NCI-H2196 (cell line): ENCODE results near the gene SHANK1.

ENCODE experiments used
- DNase-seq: peaks from one replicate; lab custom pipeline; 2025; ENCODE audit not compliant: unreplicated experiment; lab: John Stamatoyannopoulos, UW

Gene SHANK1

GRCh38 chr19:50729894-50730293, 10.3 kb upstream of the SHANK1 start:
- no peak for DNase-seq

DNA sequence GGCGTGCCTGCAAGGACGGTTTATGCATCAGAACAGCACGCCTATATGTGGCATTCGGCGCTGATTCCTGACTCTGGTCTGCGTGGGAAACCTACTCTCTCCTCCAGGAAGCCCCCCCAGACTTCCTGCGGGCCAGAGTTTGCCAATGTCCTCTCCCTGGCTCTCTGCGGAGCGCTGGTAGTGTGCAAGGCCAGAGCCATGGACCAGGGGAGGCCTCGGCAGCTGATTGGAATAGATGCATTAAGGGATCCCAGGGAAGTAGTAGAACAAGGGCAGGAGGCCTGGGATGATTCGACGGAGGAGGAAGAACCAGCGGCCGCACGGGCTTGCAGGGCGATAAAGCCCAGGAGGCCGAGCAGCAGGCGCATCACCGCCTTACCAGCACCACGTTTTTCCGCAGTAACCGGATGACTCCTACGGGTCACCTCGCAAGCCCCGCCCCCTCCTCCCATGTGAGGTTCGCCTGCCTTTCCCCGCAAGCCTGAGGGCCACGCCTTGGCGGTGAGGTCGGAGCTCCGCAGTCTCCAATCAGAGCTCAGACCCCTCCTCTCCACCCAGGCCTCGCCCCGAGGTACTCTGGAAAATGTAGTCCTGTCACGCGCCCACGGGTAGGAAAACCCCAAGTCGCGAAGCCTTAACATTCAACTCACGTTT, 8.6 kb upstream of the SHANK1 start:
- no peak for DNase-seq

DNA sequence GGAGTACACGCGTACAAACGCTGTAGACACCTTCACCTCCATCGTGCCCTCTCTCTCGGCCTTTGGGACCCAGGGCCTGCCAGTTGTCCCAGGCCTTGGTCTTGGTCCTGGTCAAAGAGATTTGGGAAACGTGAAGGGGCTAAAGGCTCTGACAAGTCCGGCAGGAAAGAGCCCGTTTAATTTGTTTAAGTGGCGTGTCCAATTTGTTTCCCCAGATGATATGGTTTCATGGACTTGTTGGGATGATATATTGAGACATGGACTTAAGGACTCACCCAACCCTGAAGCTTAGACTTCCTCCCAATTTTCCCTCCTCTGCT, 6.3 kb upstream of the SHANK1 start:
- no peak for DNase-seq

DNA sequence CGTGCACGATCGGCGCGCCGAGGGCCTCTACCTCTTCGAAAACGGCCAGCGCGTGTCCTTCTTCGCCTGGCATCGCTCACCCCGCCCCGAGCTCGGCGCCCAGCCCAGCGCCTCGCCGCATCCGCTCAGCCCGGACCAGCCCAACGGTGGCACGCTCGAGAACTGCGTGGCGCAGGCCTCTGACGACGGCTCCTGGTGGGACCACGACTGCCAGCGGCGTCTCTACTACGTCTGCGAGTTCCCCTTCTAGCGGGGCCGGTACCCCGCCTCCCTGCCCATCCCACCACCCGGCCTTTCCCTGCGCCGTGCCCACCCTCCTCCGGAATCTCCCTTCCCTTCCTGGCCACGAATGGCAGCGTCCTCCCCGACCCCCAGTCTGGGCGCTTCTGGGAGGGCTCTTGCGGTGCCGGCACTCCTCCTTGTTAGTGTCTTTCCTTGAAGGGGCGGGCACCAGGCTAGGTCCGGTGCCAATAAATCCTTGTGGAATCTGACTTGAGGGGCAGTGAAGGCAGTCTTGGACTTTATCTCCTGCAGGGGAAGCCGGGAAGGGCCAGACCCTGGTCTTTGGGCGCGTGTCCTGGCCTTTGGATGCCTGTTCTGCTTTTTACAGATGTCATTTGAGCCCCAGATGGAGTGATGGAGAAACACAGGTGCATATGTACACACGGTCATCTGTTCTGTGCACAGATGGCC, 5.8 kb upstream of the SHANK1 start:
- DNase-seq: no peak

GRCh38 chr19:50724522-50725217, 5.1 kb upstream of the SHANK1 start:
- DNase-seq: peak; percentile 98

- no peak for DNase-seq
Measured at GRCh38 chr19:50723735-50724521, 4.3 kb upstream of the SHANK1 start.

- no peak for DNase-seq
Measured at GRCh38 chr19:50723069-50723468, 3.5 kb upstream of the SHANK1 start, which contains the start of gene CLEC11A. CLEC11A (plus strand) TSS chr19:50723364; CDS start chr19:50723526, 162 bp downstream.

GRCh38 chr19:50722201-50723013, 2.8 kb upstream of the SHANK1 start:
- no peak for DNase-seq

- DNase-seq: no peak
Measured at GRCh38 chr19:50721441-50722137, 2.0 kb upstream of the SHANK1 start.

DNA sequence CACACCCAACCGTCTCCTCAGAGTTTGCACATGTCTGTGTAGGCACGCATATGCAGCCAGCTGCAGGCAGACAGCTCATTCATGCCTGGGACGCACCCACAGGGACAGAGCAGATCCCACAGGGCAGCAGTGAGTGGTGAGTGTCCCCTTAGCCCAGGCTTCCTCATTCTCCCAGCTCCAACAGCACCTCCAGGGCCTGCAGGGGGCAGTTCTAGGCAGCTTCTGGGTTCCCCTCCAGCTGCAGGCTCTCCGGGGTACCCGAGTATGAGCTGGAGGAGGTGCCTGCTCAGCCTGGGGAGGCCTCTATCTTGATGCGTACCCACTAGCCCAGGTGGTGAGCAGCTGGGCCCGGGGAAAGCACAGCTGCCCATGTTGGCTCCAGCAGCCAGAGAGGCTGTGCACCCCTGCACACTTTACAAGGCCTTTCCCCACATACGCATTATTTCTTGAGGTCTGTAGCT, 1.3 kb upstream of the SHANK1 start:
- no peak for DNase-seq

DNA sequence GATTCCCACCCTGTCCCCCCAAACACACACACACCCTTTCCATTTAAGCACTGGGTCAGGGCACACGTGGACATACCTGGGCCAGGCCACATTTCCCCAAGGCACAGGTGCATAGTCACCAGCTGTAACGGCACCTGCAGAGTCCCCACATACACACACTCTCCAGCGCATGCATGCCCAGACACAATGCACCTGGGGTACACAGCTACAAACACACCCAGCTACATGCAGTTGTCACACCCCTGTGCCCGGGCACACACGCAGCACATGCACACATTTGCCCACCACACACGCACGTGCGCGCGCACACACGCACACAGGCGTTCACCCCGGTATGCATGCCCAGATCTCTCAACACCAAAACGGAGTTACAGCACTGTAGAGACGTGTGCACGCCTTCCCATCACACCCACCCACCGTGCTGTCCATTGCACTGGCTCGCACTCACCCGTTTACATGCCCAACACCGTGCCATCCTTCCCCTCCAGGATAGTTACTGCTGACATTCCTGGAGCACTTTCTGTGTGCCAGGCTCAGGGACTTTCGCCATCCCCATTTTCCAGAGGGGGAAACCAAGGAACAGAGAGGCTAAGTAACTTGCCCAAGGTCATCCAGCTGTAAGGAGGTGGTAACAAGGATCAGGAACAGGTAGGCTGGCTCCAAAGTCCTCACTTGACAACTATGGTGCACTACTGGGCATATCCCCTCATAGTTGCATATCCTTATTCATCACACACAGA, 749 bp upstream of the SHANK1 start:
- no peak for DNase-seq

DNA sequence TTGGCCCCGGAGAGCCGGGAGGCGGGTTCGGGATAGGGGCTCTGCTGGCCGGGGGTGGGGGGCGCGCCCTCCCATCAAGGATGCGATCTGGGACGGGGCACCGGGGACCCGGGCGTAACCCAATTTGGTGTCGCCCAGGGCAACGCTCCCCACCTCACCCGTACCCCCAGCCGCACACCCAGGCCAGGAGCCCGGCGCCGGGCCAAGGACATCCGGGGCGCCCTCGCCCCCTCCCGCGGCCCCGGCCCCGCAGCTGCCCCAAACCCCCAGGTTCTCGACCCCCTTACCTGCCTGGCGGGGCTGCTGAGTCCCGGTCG, 525 bp downstream of the SHANK1 start:
- no peak for DNase-seq

GRCh38 chr19:50718255-50719118, 1.1 kb downstream of the SHANK1 start:
- DNase-seq: no peak

DNA sequence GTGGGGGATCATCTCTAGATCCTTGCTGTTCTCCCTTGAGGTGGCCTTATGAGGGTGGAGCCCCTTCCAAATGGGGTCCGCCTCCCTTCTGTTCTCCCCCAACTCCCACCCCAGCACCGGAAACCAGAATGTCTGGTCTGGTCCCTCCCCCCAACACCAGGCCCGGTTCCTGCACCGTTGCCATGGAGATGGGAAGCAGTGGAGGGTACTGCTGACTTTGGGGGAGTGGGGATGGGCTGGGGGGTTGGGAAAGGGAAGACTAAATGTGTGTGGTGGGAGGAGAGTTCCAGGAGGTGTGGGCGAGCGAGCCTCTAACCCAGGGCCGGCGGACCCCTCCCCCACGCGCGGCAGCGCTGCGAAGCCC, 1.7 kb downstream of the SHANK1 start:
- no peak for DNase-seq

- DNase-seq: no peak
Measured at GRCh38 chr19:50717026-50717723, 2.4 kb downstream of the SHANK1 start.

- DNase-seq: no peak
Measured at GRCh38 chr19:50716178-50717025, 3.2 kb downstream of the SHANK1 start.
